ENCODE data around the gene FBXO24.
A peak's percentile ranks its signal among the peaks of the same experiment; 100 is the strongest.

The FBXO24 gene

DNA sequence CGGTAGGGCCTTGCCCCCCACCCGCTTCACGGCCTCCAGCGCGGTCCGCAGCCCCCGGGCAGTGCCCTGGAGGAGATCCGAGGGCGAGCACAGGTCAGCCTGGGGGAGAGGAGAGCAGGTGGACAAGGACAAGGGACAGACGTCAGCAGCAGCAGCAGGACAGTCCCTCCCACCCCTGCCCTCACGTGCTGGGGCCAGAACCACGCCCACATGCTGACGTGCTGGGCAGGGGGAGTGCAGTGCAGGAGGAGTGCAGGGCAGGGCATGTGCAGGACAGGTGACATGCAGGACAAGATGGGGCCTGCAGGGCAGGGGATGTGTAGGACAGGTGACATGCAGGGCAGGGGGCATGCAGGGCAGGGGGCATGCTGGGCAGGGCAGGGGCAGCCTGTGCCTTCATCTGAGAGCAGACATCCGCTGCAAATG, 10.9 kb upstream of the FBXO24 start:
- no peak for DNase-seq

DNA sequence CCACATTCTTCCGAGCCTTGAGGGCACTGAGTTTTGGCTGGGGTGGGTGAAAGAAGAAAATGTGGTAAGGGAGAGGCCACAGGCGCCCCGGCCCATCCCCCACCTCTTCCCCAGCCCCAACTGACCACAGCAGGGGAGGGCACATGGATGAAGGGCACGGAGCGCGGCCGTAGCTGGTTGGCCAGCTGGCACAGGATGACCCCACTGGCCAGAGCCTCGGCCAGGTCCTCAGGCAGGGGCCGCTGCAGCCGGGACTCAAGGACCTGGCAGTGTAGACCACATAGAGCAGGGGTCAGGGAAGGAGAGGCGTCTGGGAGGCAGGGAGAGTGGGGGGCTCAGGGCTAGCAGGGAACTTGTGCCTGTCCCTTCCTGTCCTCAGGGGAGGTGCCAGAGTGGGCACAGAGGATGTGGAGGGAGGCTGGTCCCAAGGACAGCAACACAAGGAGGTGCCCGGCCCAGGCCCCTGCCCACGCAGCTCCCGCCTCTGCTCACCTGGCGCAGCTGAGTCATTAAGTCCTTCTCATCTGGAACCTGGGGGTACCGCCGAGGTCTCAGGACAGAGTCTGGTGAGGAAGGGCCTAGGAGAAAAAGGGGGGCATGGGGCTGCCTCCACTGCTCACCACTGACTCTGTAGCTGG, 10.3 kb upstream of the FBXO24 start:
- DNase-seq: no peak

GRCh38 chr7:100576384-100576993, 9.6 kb upstream of the FBXO24 start:
- DNase-seq: no peak

DNA sequence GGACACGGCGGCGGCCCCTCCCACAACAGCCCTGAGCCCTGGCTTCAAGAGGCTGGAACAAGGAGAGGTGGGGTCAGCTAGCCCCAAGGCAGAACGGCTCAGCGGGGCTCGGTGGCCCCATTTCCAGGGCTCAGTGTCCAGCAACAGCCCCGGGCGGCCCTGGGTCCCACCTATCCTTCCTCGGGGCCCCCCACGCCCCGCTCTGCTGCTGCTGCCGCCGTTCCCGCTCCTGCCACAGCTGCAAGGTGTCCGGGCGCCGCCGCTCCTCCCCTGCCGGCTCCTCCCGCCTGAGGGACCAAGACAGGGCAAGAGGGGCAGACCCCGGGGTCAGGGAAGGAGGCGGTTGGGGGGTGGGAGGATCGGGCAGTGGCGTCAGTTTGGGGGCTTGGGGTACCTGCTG, 9.0 kb upstream of the FBXO24 start:
- no peak for DNase-seq

- no peak for DNase-seq
These were observed 8.6 kb upstream of the FBXO24 start for GRCh38 chr7:100577507-100577906.

DNA sequence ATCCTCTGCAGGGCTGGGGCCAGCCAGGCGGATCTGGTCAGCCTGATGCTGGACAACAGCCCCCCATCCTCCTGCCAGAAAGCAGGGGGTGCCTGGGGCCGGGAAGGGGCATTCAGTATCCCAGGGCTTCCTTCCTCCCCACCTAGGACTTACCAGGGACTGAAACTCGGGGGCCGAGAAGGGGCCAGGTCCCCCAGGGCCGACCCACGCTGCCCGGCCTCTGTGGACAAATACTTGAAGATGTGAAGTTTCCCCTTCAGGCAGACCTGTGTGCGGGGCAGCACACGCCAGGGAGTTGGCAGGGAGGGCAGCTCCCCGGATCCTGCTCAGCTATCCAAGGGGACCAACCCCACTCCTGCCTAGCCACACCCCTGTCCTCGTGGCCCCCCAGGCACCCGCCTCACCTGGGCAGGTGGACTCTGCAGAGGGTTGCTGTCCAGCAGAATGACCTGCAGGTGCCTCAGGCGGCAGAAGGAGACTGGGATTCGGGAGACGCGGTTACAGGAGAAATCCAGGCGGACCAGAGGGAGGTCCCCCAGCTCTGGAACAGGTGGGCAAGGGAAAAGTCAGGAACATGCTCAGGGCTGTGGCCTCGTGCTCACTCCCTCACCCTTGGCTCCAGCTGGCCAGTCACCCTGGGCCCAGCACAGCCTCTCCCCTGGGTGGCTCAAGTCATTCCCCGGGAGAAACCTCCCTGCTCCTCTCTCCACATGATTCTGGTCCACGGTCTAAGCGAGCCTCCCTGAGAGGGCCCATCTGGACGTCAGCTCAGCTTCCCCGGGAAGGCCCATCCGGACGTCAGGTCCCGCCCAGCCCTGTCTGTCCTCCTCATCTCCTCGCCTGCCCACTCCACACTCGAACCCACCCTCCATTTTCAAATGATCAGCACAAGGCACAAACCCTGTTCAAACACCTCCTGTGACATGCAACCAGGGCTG, 7.6 kb upstream of the FBXO24 start:
- DNase-seq: no peak

DNA sequence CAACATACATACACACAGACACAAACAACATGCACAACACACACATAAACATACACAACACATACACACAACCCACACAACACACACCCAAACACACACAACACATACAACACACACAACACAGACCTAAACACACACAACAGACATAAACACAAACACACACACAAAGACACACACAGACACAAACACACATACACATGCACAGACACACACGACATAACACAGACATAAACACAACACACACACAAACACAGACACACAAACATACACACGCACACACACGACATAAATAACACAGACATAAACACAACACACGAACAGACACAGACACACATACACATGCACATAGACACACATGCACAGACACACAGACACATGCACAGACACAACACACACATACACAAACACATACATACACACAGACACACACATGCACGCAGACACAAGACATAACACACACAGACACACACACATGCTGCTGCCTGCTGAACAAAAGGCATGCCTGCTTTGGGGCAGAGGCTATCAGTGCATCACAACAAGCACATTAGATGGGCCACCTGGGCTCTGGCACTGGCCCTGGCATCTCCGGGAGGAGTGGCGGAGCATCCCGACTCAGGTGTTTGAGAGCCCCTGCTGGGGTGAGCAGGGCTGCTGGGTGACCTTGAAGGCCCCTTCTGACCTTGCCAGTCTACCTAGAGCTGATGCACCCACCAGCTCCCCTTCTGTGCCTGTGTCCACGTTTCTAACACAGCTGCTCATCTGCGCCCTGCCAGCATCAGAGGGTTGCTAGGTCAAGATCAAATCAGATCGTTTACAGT, 5.5 kb upstream of the FBXO24 start:
- no peak for DNase-seq

DNA sequence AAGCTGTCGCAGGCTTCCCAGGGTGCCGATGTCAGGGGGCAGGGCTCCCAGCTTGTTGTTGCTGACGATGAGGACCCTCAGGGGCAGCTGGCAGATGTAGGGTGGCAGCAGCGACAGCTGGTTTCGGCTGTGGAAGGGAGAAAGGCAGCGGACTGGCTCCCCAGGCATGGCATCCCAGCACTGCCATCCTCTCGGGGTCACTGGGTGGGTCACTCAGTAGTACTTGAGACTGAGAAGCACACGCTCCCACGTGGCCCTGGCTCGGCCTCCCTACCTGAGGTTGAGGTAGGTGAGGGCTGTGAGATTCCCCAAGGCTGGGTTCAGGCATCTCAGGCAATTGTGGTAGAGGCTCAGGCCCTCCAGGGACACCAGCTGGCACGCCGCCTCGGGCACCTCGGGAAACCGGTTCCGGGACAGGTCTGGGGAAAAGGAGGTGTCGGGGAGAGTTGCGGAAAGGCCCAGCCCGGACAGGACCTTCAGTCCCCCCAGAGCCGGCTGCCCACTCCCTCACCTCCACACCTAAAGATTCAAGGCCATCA, 4.0 kb upstream of the FBXO24 start:
- DNase-seq: no peak

DNA sequence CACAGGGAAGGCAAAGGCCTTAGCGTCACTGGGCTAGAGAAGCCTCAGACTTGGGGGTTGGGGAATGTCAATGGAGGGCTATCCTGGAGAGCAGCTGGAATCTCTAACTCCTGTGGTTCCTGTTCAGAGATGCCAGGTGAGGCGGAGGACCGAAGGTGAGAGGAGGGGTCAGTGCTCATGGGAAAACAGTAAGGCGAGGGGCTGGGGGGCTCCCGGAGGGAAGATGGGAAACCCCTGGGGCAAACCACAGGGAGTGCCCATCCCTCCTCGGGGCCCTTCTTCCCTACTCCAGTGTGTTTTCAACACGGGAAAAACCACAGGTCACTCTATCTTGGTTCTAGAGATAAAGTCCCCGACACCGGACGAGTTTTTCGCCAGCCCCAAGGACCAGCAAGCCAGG, 3.5 kb upstream of the FBXO24 start:
- DNase-seq: no peak

GRCh38 chr7:100583132-100584053, 2.7 kb upstream of the FBXO24 start:
- no peak for DNase-seq

DNA sequence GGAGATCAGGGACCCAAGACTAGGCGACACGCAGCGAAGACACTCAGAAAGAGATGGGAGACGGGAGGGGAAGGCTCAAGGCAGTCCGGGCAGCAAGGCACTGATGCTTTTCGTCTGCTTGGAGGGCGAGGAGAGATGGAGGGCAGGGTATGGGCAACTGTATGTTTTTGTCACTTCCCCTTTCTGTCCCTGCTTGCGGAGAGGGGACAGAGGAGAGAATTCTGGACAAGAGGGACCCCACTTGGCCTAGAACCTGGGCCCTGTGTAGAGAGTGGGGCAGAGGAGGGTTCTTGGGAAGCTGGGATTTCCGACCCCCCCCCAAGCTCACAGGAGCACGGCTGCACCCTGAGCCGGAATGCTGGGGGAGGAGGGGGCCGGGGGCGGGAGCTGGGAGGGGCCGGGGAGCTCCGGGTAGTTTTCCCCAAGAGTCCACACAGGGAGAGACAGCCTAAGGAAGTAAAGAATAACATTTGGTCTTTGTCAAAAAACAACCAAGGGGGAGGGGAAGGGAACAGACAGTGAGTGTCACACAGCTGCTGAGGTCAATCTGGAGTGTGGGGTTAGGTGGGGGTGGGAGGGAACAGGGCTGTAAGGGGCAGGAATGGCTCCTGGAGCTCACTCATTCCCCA, 2.0 kb upstream of the FBXO24 start:
- DNase-seq: no peak

- peak; percentile 73 for DNase-seq
These were observed 1.2 kb upstream of the FBXO24 start for GRCh38 chr7:100584683-100585510.

- no peak for DNase-seq
These were observed 440 bp upstream of the FBXO24 start, which contains the start of gene LRCH4 for GRCh38 chr7:100585511-100586265. Gene LRCH4 (minus strand): TSS chr7:100586129. CDS start chr7:100586100, 29 bp downstream.

- DNase-seq: no peak
These were observed 2.3 kb downstream of the FBXO24 start for GRCh38 chr7:100588438-100588837.

DNA sequence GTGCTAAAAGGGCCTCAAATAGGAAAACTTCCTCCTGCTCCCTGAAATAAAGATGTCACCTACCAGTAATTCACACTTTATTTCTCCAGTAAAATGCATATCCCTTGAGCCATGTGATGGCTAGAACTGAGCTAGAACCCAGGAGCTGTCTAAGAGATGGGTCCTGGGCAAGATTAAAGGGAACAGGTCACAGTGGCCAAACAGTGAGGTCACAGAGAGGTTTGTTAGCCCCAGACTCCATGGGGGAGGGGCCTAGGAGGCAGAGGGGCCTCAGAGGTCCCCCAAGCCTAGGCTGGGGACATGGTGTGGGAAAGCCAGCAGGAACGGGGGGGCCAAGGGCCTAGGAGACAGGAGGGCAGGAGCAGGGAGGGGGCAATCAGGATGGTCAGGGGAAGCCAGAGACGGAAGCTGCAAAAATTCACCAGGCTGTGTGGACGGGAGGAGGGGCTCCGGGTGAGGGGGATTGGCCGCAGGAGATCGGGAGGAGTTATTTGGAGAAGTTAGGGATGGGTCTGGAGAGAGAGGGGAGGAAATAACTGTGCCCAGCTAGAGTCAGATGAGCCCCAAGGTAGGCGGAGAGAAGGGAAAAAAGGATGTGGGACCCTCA, 3.3 kb downstream of the FBXO24 start:
- peak; percentile 36 for DNase-seq

DNA sequence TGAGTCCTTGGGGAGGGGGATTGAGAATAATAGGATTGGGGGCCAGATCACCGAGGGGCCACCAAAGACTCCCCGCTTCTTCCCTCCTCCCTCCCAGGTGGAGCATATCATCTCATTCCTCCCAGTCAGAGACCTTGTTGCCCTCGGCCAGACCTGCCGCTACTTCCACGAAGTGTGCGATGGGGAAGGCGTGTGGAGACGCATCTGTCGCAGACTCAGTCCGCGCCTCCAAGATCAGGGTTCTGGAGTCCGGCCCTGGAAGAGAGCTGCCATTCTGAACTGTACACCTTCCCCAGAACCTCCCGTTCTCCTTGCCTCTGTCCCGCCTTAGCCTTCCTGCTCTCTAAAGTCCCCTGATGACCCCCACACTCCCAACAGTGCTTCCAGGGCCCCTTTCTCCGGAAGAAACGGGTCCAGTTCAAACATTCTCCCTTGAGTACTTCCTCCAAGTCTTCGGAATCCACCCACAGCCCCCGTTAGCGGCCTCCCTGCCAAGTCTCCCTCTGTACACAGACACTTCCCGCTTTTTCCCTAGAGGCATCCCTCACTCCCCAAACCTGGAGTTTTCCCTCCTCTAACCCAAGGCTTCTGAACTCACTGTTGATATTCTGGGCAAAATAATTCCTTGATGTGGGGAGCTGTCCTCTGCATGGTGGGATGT, 4.1 kb downstream of the FBXO24 start:
- peak; percentile 44 for DNase-seq

DNA sequence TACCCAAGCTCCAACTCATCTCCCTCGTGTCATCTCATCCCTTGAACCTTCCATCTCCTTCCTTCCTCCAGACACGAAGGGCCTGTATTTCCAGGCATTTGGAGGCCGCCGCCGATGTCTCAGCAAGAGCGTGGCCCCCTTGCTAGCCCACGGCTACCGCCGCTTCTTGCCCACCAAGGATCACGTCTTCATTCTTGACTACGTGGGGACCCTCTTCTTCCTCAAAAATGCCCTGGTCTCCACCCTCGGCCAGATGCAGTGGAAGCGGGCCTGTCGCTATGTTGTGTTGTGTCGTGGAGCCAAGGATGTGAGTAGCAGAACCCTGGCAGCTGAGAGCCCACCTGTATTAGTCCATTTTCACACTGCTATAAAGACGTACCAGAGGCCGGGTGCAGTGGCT, 5.5 kb downstream of the FBXO24 start:
- DNase-seq: no peak

- DNase-seq: no peak
These were observed 9.1 kb downstream of the FBXO24 start for GRCh38 chr7:100595188-100595587.

Measured in eye (tissue), 1 donor.